ENCODE results near the gene CAPZB. TPM values are rescaled to one million over a fixed set of nuclear protein-coding genes. Genes with fewer than 3 reads are reported as not detected.

Gene CAPZB
- polyA plus RNA-seq, 1 donor from 2014 or later: 159 TPM

GRCh38 chr1:19404748-19405147 is 80.6 kb downstream of the CAPZB start:
- no peaks in the 10 kb centered on the region for H3K9me2 ChIP-seq (ENCODE audit: insufficient read depth, low read length)
- H3K27ac ChIP-seq (ENCODE audit: low read length): no peak overlapping the region
- H3K36me3 ChIP-seq (ENCODE audit: insufficient read depth, low read length): no peaks in the 10 kb centered on the region
- H3K9ac ChIP-seq (ENCODE audit: low read length): no peak overlapping the region
- no peaks in the 10 kb centered on the region for H4K20me1 ChIP-seq (ENCODE audit: insufficient read depth)
- H3K79me2 ChIP-seq (replicated peaks; ENCODE audit: insufficient read depth, low read length): no peaks in the 10 kb centered on the region
- no peak overlapping the region for H3K4me3 ChIP-seq (ENCODE audit: low read length)
- no peaks in the 10 kb centered on the region for H3K27me3 ChIP-seq (ENCODE audit: insufficient read depth, low read depth, low read length)
- no peaks in the 10 kb centered on the region for H3F3A ChIP-seq (ENCODE audit: insufficient read depth, low read length, poor library complexity, severe bottlenecking)
- no peak overlapping the region for H2AFZ ChIP-seq (ENCODE audit: low read depth, low read length)
- TF ChIP-seq TAF1 (IDR thresholded peaks at IDR 0.05; ENCODE audit: low read depth): no peak
- TF ChIP-seq, protein P1, sequence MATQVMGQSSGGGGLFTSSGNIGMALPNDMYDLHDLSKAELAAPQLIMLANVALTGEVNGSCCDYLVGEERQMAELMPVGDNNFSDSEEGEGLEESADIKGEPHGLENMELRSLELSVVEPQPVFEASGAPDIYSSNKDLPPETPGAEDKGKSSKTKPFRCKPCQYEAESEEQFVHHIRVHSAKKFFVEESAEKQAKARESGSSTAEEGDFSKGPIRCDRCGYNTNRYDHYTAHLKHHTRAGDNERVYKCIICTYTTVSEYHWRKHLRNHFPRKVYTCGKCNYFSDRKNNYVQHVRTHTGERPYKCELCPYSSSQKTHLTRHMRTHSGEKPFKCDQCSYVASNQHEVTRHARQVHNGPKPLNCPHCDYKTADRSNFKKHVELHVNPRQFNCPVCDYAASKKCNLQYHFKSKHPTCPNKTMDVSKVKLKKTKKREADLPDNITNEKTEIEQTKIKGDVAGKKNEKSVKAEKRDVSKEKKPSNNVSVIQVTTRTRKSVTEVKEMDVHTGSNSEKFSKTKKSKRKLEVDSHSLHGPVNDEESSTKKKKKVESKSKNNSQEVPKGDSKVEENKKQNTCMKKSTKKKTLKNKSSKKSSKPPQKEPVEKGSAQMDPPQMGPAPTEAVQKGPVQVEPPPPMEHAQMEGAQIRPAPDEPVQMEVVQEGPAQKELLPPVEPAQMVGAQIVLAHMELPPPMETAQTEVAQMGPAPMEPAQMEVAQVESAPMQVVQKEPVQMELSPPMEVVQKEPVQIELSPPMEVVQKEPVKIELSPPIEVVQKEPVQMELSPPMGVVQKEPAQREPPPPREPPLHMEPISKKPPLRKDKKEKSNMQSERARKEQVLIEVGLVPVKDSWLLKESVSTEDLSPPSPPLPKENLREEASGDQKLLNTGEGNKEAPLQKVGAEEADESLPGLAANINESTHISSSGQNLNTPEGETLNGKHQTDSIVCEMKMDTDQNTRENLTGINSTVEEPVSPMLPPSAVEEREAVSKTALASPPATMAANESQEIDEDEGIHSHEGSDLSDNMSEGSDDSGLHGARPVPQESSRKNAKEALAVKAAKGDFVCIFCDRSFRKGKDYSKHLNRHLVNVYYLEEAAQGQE (IDR thresholded peaks at IDR 0.05; ENCODE audit: borderline replicate concordance): no peak
- H3K9me3 ChIP-seq (ENCODE audit: low read length): no peaks in the 10 kb centered on the region
- no peak overlapping the region for H3K4me2 ChIP-seq (ENCODE audit: low read length)

- H4K20me1 ChIP-seq (ENCODE audit: insufficient read depth): no peaks in the 10 kb centered on the region
- H3K79me2 ChIP-seq (replicated peaks; ENCODE audit: insufficient read depth, low read length): no peaks in the 10 kb centered on the region
- H3F3A ChIP-seq (ENCODE audit: insufficient read depth, low read length, poor library complexity, severe bottlenecking): no peaks in the 10 kb centered on the region
- H3K9ac ChIP-seq (ENCODE audit: low read length): no peak overlapping the region
- H3K36me3 ChIP-seq (ENCODE audit: insufficient read depth, low read length): no peaks in the 10 kb centered on the region
- no peak overlapping the region for H3K4me2 ChIP-seq (ENCODE audit: low read length)
- no peaks in the 10 kb centered on the region for H3K27me3 ChIP-seq (ENCODE audit: insufficient read depth, low read depth, low read length)
- H3K27ac ChIP-seq (ENCODE audit: low read length): no peak overlapping the region
- H2AFZ ChIP-seq (ENCODE audit: low read depth, low read length): no peak overlapping the region
- no peak overlapping the region for H3K4me3 ChIP-seq (ENCODE audit: low read length)
- TF ChIP-seq CTCF (IDR thresholded peaks at IDR 0.05; ENCODE audit: poor library complexity, severe bottlenecking): no peak
- TF ChIP-seq TAF1 (IDR thresholded peaks at IDR 0.05; ENCODE audit: low read depth): no peak
- TF ChIP-seq RAD21 (conservative IDR thresholded peaks at IDR 0.05): no peak
- TF ChIP-seq, protein P1 (IDR thresholded peaks at IDR 0.05; ENCODE audit: borderline replicate concordance): no peak
- TF ChIP-seq SMC3 (conservative IDR thresholded peaks at IDR 0.05; ENCODE audit: poor library complexity): no peak
- no peak for TF ChIP-seq EP300 (conservative IDR thresholded peaks at IDR 0.05; ENCODE audit: poor library complexity, severe bottlenecking)
- TF ChIP-seq POLR2AphosphoS5 (IDR thresholded peaks at IDR 0.05): no peak
- TF ChIP-seq MXI1 (conservative IDR thresholded peaks at IDR 0.05; ENCODE audit: poor library complexity, severe bottlenecking): no peak
- no peak for TF ChIP-seq EZH2 (IDR thresholded peaks at IDR 0.05; ENCODE audit: borderline replicate concordance, insufficient read depth, low read length, poor library complexity, severe bottlenecking)
- no peaks in the 10 kb centered on the region for H3K9me3 ChIP-seq (ENCODE audit: low read length)
- H3K9me2 ChIP-seq (ENCODE audit: insufficient read depth, low read length): no peaks in the 10 kb centered on the region
Measured at GRCh38 chr1:19403256-19403655, 82.1 kb downstream of the CAPZB start.
